GM19324 (cell line): ENCODE measurements around the gene HIVEP2.

Experiments
- ATAC-seq: cut with Tn5 transposase; IDR thresholded peaks from one replicate; pipeline ENCODE4 v1.9.1; 2021; ENCODE audit warnings: mild to moderate bottlenecking, moderate library complexity; ENCODE audit not compliant: unreplicated experiment, low FRiP score

Gene HIVEP2

GRCh38 chr6:142945446-142946180, 637 bp upstream of the HIVEP2 start:
- peak; percentile 18 for ATAC-seq

DNA sequence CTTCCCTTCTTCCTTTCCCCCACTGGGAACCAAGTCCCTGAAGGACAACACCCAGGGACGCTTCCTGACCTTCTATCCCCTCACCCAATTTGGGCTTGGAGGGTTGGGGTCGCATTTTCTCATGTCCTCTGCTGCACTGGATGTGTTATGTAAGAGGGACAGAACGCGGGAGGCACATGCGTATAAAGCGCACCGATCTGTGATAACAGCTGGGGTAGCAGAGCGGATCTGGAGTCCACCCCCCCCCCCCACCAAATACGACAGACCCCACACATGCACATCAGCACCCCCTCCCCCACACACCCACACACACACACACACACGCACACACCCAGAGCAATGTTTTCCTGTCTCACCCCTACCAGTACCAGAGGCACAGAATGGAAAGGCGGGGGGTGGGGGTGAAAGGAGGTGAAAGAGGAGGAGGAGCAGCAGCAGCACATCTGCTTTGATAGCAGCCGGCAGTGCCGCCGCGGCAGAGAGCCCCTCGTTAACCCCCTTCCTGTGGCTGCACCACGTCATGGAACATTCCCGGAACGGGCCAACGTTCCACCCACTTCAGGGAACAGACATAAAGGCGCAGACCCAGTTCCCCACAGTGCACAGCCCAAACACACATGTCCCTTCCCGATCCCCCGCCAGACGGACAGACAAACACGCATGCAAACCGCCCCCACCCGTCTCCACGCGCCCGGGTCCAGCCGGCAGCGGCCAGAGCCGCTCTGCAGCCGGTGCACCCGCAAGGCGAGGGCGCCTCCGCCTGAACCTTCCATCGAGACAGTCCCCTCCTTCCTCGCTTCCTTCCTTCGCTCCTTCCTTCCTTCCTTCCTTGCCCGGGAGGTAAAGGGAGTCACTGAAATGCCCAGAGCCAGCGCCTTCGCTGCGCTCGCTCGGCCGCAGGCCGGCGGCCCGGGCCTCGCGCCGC, 590 bp downstream of the HIVEP2 start:
- ATAC-seq, result peak; percentile 0

GRCh38 chr6:142943711-142944123, 1.3 kb downstream of the HIVEP2 start:
- ATAC-seq, result no peak

DNA sequence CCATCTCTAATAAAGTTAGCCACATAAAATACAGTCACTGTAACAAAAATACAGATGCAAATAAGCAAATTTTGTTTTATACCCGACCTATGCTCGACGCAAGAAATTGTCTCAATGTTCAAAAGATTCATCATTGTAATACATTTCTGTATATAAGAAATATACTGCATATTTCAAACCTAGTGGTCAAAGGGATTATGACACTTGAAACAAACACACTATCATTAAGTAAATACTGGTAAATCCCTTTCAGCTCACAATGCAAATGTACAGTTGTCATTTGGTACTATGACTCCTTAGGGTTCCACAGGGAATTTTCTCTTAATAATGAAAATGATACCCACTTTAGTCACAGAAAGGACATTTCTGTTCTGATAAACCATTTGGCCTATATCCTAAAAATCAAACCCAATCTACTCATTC, 2.2 kb downstream of the HIVEP2 start:
- ATAC-seq, result no peak

DNA sequence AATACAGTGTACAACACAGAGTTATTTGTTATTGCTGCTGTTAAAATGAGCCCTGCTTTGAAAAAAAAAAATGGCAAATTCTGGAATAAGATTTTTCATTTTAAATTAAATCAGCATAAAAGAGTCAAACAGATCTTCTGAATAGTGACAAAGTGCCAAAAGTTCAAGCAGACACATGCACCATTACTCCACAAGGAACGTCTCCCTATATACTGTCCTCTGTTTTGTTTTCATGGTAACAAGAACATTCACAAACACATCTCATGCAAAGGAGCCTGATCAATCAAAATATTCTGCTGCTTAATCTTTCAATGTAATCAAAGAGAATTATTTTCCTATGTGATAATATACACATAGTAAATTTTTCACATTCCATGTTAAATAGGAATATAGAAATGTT, 2.7 kb downstream of the HIVEP2 start:
- ATAC-seq, result no peak

DNA sequence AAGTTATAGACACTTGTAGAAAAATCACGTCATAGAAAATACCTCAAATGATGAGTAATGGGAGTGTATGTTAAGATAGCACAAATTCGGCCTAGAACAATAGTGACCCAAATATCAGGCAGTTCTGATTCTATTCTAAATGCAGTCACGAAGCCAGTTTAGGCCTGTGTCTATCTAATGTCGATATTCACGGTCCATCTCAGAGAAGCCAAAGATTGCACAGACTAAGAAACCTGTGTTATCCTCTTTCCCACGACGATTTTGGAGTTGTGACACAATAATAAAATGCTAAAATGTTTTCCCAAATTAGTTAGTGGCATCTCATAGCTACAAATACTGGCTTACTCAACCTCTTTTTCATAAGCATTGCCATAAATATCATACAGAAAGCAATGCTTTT, 4.0 kb downstream of the HIVEP2 start:
- no peak for ATAC-seq

DNA sequence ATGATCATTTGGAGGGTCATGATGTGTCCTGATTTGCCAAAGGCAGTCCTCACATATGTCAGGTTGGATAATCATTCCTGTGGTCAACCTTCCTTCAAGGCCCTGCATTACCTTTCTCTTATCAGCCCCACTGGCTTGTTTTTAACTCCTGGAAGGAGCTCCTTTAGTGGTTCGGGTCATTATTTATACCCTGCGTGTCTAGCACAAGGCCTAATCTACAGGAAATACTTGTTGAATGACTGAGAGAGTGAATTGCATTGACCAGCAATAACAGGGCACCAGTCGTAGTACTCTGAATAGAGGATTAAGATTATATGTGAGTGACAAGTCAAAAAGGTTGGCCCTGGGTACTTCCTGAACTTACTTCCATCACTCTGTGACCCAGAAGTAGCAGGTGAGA, 4.5 kb downstream of the HIVEP2 start:
- ATAC-seq, result no peak

DNA sequence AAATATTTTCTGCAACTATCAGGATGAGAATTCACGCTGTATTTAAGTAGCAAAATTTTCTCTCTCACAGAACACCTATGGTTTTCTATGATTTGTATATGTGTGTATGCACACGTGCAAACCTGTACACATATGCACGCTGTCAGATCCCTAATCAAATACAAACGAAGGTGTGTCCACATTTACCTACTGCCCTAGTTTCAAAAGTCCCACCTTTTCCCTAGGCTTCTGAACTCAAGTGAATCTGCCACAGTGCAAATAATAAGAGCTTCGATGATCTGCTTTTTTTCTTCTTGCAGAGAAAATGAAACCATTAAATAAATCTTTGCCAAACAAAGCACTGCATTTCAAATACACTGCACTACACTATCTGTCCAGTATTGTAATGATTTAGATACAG, 6.5 kb downstream of the HIVEP2 start:
- no peak for ATAC-seq

DNA sequence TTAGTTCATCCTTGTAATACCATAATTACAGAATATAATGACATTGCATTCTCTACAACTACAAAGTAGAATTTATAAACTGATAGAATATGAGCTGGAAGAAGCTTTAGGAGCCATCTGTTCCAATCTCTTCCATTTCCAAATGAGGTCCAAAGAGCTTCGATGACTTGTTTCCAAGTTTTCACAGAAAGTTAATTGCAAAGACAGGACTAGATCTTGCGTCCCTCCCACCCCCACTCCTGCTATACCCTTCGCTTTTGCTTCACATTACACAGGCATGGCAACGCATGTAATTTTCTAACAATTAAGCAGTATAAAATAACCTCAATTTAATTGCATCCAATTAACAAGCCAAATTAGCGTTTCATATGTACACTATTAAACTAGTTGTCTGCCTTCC, 7.0 kb downstream of the HIVEP2 start:
- ATAC-seq, result no peak

DNA sequence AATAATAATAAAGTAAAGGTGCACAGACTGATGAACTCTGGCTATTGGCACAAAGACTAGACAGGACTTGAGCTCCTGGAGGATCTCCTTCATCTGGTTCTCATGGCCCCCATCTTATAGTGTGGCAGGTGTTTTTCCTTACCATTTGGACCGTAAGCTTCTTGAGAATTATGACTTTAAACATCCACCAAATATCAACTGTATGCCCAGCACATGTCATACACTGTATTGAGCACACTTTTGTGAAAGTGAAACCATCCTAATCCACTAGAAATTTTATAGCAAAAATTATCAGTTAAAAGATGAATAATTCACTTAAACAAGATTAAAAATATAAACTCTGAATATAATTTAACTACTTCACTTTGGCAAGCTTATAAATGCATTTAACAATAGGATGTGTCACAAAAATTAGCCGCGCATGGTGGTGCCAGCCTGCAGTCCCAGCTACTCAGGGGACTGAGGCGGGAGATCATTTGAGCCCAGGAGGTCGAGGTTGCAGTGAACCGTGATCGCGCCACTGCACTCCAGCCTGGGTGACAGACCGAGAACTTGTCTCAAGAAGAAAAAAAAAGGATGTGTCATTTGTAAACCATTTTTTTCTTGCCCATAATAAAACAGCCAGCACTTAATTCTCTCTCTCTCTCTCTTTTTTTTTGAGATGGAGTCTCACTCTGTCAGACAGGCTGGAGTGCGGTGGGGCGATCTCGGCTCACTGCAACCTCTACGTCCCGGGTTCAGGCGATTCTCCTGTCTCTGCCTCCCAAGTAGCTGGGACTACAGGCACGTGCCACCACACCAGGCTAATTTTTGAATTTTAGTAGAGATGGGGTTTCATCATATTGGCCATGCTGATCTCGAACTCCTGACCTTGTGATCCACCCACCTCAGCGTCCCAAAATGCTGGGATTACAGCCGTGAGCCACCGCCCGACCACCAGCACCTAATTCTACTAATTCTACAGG, 9.1 kb downstream of the HIVEP2 start:
- peak; percentile 69 for ATAC-seq

DNA sequence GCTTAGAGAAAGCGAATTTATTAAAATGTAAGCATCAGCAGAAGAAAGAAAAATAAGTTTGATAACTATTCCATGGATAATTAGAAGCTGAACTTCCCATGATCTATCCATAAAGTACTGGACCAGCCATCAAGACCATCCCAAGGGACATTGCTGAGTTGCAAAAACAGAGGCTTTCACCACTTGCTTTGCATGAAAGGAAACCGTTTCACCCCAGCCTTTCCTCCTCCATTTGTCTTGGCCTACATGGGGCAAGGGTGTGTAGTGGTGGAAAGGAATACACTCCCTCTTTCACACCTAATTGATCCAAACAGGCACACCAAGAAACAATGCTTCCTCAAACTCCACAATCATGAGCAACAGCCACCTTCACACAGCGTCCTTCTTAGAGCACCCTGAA, 10.4 kb downstream of the HIVEP2 start:
- ATAC-seq, result no peak

- no peak for ATAC-seq
Observed at GRCh38 chr6:142934106-142934505, 10.9 kb downstream of the HIVEP2 start.

DNA sequence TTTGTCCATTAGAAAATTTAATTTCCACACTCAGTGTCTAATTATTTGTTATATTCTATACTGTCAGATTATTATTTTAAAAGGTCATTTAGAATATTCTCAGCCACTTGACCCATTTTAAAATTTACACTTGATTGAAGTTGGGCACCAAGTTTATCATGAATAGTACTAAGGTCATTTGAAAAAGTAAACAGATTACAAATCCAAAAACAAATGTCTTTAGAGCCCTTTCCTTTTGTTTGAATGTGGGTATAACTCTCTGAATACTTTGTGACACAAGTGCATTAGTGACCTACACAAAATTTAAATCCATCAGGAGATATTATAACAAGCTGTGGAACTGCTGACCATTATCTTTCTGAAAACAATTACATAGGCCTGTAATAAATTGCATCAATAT, 11.3 kb downstream of the HIVEP2 start:
- no peak for ATAC-seq

- ATAC-seq, result no peak
Observed at GRCh38 chr6:142932889-142933288, 12.1 kb downstream of the HIVEP2 start.

GRCh38 chr6:142929751-142930358, 15.1 kb downstream of the HIVEP2 start:
- no peak for ATAC-seq

- no peak for ATAC-seq
Observed at GRCh38 chr6:142927904-142928303, 17.1 kb downstream of the HIVEP2 start.

DNA sequence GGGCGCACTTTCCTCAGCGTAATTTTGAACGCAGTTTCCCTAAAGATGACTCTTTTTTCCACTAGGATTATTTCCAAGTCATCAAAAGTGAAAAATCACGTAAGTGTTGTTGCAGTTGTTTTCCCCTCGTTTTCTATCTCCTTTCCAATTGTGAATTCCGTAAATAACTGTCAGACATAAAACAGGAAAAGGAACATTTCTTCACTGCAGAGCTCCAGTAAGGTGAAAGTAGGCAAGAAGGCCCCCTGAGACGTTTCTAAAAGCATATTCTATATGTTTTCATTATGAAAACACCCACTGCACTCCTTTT, 17.8 kb downstream of the HIVEP2 start:
- no peak for ATAC-seq

GRCh38 chr6:142926494-142927270, 18.3 kb downstream of the HIVEP2 start:
- ATAC-seq, result peak; percentile 96

GRCh38 chr6:142926177-142926493, 18.8 kb downstream of the HIVEP2 start:
- ATAC-seq, result no peak
